ENCODE results near the gene LRRC15. TPM values are rescaled to one million over a fixed set of nuclear protein-coding genes. Genes with fewer than 3 reads are reported as not detected.

The LRRC15 gene
- polyA plus RNA-seq, 6 donors from 2014 or later, result not detected

DNA sequence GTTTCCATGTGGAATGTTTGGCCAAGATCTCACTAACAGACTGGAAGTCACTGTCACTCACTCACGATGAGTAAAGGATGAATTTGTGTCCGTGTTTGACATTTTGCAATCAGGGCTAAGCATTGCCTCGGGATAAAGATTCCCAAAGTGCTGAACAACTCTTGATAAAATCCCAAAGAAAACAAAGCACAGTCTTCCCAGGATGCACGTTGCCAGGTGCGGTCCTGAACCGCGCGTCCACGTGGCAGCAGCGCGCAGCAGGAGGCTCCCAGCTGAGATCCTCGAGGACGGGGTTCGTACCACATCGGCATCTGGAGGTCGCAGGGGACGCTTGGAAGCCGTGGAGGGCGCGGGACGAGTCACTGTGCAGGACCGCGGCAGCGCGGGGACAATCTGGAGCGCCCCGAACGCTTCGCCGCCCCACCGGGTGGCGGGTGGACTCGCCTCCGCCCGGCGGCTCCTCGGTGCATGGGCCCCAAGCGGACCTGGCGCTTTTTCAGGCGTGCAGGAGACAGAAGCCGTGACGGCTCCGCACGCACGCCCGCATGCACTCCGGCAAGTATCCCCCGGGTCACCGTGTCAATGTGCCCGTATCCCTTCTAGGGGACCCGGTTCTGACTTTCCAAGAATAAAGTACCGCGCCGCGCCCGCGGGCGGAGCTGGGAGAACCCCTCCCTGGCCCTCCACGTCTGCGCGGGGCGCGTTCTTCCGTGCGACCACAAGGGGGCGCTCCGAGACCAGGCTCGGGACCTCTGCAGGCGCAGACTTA, 36.1 kb downstream of the LRRC15 start:
- DNase-seq, result peak; percentile 83
- H3K4me3 Mint-ChIP-seq, result peak overlapping the region in 7 of 8 donors; percentile 63 to 87 (median 76)
- peaks cover 0 to 1% (median 0%) of the 10 kb centered on the region in 7 donors for H3K9me3 Mint-ChIP-seq
- no peaks in the 10 kb centered on the region for H3K36me3 Mint-ChIP-seq
- H3K27me3 Mint-ChIP-seq, result peaks cover 48 to 60% (median 50%) of the 10 kb centered on the region in 3 donors
- peak; percentile 98 for ATAC-seq (ENCODE audit: low read depth in 2 of 2)
- peak overlapping the region in 1 of 6 donors; percentile 27 for H3K27ac Mint-ChIP-seq
- peaks cover 0 to 16% (median 8%) of the 10 kb centered on the region in 3 donors for H3K4me1 Mint-ChIP-seq

DNA sequence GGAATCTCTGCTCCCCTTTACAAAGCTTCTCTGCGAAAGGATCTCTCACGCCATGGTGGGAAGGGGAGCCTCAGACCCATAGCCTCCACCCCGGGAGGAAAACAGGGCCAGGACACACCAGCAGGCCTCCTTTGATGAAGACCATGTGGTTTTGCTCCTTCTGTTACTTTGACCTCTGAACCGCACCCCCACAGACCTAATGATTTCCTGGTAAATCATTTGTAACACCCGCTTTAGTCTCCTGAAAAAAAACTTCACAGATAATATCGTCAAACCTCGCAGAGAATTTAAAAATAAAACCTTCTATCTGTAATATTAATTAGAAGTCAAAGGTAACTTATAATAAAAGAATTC, 36.7 kb downstream of the LRRC15 start:
- Mint-ChIP-seq H3K27me3 (peaks cover 48 to 60% (median 50%) of the 10 kb centered on the region in 3 donors), H3K4me3 (peak overlapping the region in 6 of 8 donors; percentile 46 to 82 (median 62)), H3K9me3 (peaks cover 0 to 1% (median 0%) of the 10 kb centered on the region in 7 donors), H3K27ac (peak overlapping the region in 1 of 6 donors; percentile 27), H3K36me3 (no peaks in the 10 kb centered on the region), H3K4me1 (peaks cover 0 to 16% (median 8%) of the 10 kb centered on the region in 3 donors)
- DNase-seq, result no peak
- no peak for ATAC-seq (ENCODE audit: low read depth in 2 of 2)

DNA sequence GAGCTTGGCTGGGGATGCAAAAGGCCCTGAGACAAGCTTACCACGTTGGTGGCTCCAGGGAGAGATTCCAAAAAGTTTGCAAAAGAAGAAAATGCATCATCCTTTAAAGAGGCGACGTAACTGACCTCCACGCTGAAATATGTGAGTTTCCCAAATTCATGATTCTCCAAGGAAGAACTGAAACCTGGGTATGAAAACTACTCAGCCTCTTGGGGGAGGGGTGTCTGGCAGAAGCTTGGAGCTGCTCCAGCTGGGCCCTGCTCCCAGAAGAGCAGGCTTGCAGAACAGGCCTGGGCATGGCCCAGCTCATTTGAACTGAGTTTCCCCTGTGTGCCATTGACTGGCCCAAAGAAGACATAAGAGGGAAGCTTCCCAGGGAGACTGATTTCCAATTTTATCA, 39.0 kb downstream of the LRRC15 start:
- no peak overlapping the region for H3K4me3 Mint-ChIP-seq
- peaks cover 35 to 46% (median 43%) of the 10 kb centered on the region in 3 donors for H3K27me3 Mint-ChIP-seq
- H3K36me3 Mint-ChIP-seq, result no peaks in the 10 kb centered on the region
- H3K4me1 Mint-ChIP-seq, result peaks cover 0 to 16% (median 8%) of the 10 kb centered on the region in 3 donors
- no peak overlapping the region for H3K27ac Mint-ChIP-seq
- ATAC-seq (ENCODE audit: low read depth in 2 of 2) (no peak), DNase-seq (no peak)
- H3K9me3 Mint-ChIP-seq, result peaks cover 0 to 1% (median 0%) of the 10 kb centered on the region in 7 donors

DNA sequence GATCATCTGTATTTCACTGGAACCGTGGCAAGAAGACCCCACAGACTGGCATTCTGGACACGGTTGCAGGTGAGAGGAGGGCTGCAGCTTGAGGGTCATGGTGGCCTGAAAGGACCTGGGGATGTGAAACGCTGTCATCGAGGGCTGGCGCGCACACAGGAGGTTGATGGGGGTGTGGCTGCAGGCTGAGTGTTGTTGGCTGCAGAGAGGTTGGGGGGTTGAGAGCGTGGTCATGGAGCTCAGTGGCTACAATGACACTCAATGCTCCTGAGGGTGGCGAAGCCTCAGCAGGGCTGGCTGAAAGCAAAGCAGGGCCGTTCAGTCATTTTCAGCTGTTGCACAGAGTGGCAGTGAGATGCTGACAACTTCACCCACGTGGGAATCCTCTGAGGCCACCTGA, 39.4 kb downstream of the LRRC15 start:
- Mint-ChIP-seq H3K4me3 (peak overlapping the region in 1 of 8 donors; percentile 45), H3K9me3 (peaks cover 0 to 1% (median 0%) of the 10 kb centered on the region in 7 donors), H3K27ac (no peak overlapping the region), H3K4me1 (peaks cover 0 to 16% (median 8%) of the 10 kb centered on the region in 3 donors), H3K36me3 (no peaks in the 10 kb centered on the region), H3K27me3 (peaks cover 35 to 46% (median 40%) of the 10 kb centered on the region in 3 donors)
- ATAC-seq (ENCODE audit: low read depth in 2 of 2) (no peak), DNase-seq (no peak)

DNA sequence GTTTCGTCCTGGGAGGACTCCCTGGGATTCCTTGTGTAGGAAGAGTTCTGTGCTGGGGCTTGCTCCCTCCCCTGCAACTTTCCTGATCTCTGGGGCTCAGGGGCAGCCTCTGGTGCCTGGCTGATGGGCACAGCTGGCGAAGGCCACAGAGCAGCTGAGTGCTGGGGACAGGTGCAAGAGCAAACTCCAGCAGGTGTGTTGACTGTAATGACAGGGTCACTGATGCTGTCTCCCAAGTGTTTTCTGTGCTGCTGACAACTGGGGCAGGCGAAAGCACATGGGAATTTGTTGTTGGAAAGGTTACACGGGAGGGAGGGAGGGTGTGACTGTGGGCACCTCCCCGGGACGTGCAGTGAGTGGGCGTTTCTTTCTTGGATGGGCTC, 40.0 kb downstream of the LRRC15 start:
- H3K36me3 Mint-ChIP-seq, result no peaks in the 10 kb centered on the region
- DNase-seq (no peak), ATAC-seq (ENCODE audit: low read depth in 2 of 2) (no peak)
- peaks cover 35 to 46% (median 40%) of the 10 kb centered on the region in 3 donors for H3K27me3 Mint-ChIP-seq
- H3K4me3 Mint-ChIP-seq, result peak overlapping the region in 1 of 8 donors; percentile 45
- peaks cover 0 to 1% (median 0%) of the 10 kb centered on the region in 7 donors for H3K9me3 Mint-ChIP-seq
- peaks cover 0 to 16% (median 8%) of the 10 kb centered on the region in 3 donors for H3K4me1 Mint-ChIP-seq
- no peak overlapping the region for H3K27ac Mint-ChIP-seq

DNA sequence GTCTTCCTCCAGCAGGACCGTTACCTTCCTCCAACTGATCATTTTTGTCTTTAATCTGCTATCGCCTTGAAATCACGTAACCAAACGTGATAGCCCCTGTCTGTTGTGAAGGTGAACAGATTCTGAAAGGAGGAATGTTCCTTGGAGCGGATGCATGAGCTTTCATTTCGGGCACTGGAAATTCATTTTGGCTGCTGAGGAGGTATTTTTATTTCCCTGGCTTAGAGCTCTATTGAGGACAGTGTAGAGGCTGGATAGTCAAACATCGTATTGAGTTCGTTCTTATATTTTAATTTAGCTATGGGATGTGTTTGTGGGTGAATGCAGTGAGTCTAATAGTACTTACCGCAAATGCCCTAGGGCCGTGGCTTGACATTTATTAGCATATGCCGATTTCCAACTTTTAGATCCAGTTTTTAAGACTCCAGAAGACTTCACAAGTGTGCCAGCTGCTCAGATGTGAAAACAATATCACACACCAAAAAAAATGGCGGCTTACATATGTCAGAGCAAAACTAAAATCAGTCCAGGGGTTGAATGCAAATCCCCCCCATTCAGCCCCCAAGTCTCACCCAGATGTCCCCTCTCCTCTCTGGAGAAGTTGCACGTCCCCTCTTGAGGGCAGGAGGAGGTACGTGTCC, 40.5 kb downstream of the LRRC15 start:
- Mint-ChIP-seq H3K9me3 (peaks cover 0 to 1% (median 0%) of the 10 kb centered on the region in 7 donors), H3K4me1 (peaks cover 0 to 14% (median 7%) of the 10 kb centered on the region in 3 donors), H3K27ac (peak overlapping the region in 3 of 6 donors; percentile 5 to 88 (median 74)), H3K4me3 (peak overlapping the region in 1 of 8 donors; percentile 28), H3K36me3 (no peaks in the 10 kb centered on the region), H3K27me3 (peaks cover 33 to 41% (median 36%) of the 10 kb centered on the region in 3 donors)
- DNase-seq (no peak), ATAC-seq (ENCODE audit: low read depth in 2 of 2) (no peak)

DNA sequence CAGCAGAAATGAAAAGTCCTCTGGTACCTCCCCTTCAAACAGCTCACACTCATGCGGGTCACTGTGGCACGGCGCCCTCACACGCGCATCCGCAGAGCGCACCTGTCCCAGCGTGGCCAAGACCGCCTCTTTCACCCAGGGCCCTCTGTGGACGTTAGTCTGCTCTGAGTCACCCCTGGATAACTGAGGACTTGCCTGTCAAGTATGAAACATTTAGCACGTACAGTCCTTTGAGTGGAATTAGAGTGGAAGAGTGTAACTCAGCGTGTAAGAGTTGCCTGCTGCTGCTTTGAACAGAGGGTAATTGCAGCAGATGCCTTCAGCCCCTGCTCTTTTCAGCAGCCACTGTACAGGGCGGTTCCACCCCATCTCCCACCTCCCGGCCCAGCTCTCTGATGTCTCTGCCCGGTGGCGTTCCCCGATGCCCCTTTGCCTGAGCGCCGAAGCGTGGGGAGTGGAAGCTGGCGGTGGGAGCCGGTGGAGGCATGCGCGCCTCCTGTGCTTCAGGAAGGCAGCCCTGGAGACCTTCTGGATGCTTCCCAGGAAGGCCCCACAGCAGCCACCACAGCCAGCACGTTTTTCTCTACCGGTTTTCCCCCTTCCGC, 41.4 kb downstream of the LRRC15 start:
- Mint-ChIP-seq H3K27ac (peak overlapping the region in 1 of 6 donors; percentile 88), H3K9me3 (peaks cover 0 to 1% (median 0%) of the 10 kb centered on the region in 7 donors)
- no peak for DNase-seq

DNA sequence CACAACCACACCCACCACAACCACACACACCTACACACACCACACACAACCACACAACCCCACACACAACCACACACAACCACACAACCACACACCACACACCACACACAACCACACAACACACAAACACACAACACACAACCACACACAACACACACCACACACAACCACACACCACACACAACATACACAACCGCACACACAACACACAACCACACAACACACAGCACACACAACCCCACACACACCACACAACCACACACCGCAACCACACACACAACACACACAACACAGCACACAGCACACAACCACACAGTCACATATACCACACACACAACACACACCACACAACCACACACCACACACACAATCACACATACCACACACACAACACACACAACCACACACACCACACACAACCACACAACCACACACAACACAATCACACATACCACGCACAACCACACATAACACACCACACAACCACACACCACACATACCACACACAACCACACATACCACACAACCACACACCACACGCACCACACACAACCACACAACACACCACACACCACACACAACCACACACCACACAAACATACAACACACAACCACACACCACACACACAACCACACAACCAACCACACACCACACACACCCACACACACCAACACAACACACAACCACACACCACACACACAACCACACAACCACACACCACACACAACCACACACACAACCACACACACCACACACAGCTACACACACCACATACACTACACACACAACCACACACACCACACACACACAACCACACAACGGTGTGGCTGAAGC, 42.1 kb downstream of the LRRC15 start:
- no peak overlapping the region for H3K27ac Mint-ChIP-seq
- no peaks in the 10 kb centered on the region for H3K36me3 Mint-ChIP-seq
- ATAC-seq (ENCODE audit: low read depth in 2 of 2) (no peak), DNase-seq (no peak)
- H3K4me3 Mint-ChIP-seq, result no peak overlapping the region
- peaks cover 19 to 29% (median 22%) of the 10 kb centered on the region in 3 donors for H3K27me3 Mint-ChIP-seq
- no peaks in the 10 kb centered on the region for H3K4me1 Mint-ChIP-seq
- H3K9me3 Mint-ChIP-seq, result peaks cover 0 to 1% (median 0%) of the 10 kb centered on the region in 7 donors

More for the DNA sequence above, 41.4 kb downstream of the LRRC15 start:
- ATAC-seq (ENCODE audit: low read depth in 2 of 2), result peak; percentile 26 to 38
- peak overlapping the region in 1 of 8 donors; percentile 44 for H3K4me3 Mint-ChIP-seq
- no peaks in the 10 kb centered on the region for H3K36me3 Mint-ChIP-seq
- peaks cover 25 to 32% (median 29%) of the 10 kb centered on the region in 3 donors for H3K27me3 Mint-ChIP-seq
- peaks cover 0 to 5% (median 4%) of the 10 kb centered on the region in 3 donors for H3K4me1 Mint-ChIP-seq

DNA sequence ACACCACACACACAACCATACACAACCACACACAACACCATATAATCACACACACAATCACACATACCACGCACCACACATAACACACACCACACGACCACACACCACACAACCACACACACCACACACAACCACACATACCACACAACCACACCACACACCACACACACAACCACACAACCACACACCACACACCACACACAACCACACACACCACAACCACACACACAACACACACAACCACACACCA, 42.6 kb downstream of the LRRC15 start:
- DNase-seq, result no peak
- H3K27ac Mint-ChIP-seq, result no peak overlapping the region

DNA sequence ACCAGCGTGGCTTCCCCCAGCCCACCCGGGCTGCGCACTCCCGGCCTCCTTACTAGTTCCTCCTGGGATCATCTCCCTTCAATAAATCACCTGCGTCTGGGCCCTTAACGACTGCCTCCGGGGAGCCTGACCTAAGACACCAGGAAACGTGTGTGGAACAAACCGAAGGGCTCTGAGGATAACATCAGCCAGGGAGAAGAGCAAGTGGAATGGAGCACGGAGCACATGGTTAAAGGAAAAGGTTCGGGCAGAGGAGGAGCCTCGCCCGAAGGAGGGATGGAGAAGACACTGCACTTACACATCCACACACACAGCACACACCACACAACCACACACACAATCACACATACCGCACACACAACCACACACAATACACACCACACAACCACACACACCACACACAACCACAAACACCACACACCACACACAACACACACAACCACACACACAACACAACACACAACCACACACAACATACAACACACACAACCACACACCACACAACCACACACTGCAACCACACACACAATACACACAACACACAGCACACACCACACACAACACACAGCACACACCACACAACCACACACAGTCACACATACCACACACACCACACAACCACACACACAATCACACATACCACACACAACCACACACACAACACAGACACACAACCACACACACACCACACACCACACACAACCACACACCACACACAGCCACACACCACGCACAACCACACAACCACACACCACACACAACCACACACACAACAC, 43.2 kb downstream of the LRRC15 start:
- ATAC-seq (ENCODE audit: low read depth in 2 of 2) (no peak), DNase-seq (no peak)
- H3K4me3 Mint-ChIP-seq, result no peak overlapping the region
- peaks cover 0 to 2% (median 0%) of the 10 kb centered on the region in 3 donors for H3K4me1 Mint-ChIP-seq
- H3K27ac Mint-ChIP-seq, result no peak overlapping the region
- H3K9me3 Mint-ChIP-seq, result peaks cover 0 to 3% (median 0%) of the 10 kb centered on the region in 7 donors
- no peaks in the 10 kb centered on the region for H3K36me3 Mint-ChIP-seq
- H3K27me3 Mint-ChIP-seq, result peaks cover 17 to 29% (median 20%) of the 10 kb centered on the region in 3 donors

More for the DNA sequence above, 42.6 kb downstream of the LRRC15 start:
- H3K27me3 Mint-ChIP-seq, result peaks cover 20 to 29% (median 23%) of the 10 kb centered on the region in 3 donors
- H3K4me1 Mint-ChIP-seq, result peaks cover 0 to 2% (median 0%) of the 10 kb centered on the region in 3 donors
- no peaks in the 10 kb centered on the region for H3K36me3 Mint-ChIP-seq
- H3K4me3 Mint-ChIP-seq, result no peak overlapping the region
- peaks cover 0 to 1% (median 0%) of the 10 kb centered on the region in 7 donors for H3K9me3 Mint-ChIP-seq
- no peak for ATAC-seq (ENCODE audit: low read depth in 2 of 2)

DNA sequence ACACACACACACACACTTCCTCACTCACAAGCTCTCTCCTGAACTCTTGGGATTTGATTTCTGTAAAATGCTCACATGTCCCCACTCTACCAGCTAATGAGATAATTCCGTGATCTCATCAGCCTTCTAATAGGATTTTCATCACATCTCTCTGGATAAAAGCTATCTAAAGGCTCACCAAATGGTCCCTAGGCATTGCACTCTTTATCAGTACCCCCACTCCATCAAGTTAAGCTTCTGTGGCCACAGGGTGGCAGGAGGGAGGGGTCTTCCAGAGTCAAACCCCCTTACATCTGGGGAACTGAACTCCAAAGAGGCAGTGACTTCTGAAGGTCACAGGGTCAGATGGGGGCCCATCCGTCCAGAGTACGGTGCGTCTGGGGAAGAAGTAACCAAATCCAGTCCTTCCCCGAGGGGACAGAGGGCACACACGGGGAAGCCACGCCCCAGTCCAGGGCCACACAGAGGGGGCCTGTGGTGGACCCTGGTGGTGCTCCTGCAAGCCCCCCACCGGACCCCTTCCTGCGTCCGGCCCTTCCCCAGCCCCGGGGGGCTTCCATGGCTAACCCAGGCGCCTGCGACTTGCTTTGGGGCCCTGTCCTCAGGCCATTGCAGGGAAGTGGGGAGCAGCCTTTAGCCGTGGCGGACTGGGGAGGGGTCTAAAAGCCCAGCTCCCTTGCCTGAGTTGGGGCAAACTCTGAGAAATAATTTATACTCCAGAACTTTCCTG, 44.0 kb downstream of the LRRC15 start:
- no peak overlapping the region for H3K27ac Mint-ChIP-seq
- H3K4me1 Mint-ChIP-seq, result peaks cover 0 to 2% (median 0%) of the 10 kb centered on the region in 3 donors
- no peak for DNase-seq
- no peak for ATAC-seq (ENCODE audit: low read depth in 2 of 2)
- H3K27me3 Mint-ChIP-seq, result peaks cover 16 to 28% (median 20%) of the 10 kb centered on the region in 3 donors
- no peak overlapping the region for H3K4me3 Mint-ChIP-seq
- peaks cover 0 to 3% (median 0%) of the 10 kb centered on the region in 7 donors for H3K9me3 Mint-ChIP-seq
- H3K36me3 Mint-ChIP-seq, result no peaks in the 10 kb centered on the region

Measured in naive B cell (primary cell).